ENCODE data around the gene ZBTB7C. TPM values are rescaled to one million over a fixed set of nuclear protein-coding genes. Genes with fewer than 3 reads are reported as not detected.

The ZBTB7C gene
- total RNA-seq, 1 experiment from 2014 or later, result 0.33 TPM

DNA sequence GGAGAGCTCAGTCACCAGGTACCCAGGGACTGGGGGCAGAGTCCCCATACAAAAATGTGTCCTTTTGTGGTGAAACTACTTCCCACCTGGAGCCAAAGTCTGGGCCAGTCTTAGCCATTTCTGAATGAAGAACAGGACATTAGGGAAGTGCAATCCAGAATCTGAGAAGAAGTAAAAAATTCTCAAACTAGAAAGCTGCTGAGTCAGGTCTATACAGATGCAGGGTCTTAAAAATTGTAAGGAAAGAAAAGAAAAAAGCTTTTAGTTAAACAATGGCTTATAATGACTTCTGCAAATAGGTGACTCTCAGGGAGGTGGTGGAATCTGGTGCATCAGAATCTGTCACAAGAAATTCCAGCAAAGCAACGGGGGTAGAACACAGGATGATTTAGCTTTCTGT is 13.5 kb downstream of the ZBTB7C start:
- Mint-ChIP-seq H3K4me1 (peaks cover 25 to 29% of the 10 kb centered on the region in 2 experiments), H3K4me3 (no peak overlapping the region), H3K27me3 (ENCODE audit: low read depth) (peaks cover 30% of the 10 kb centered on the region), H3K36me3 (ENCODE audit: insufficient read depth in 1 of 3, low read depth in 3 of 3) (no peaks in the 10 kb centered on the region), H3K27ac (no peak overlapping the region), H3K9me3 (no peaks in the 10 kb centered on the region)
- WGBS (ENCODE audit: extremely low coverage, insufficient read length, low lambda C conversion rate), result no CpG with 5 or more reads among the region's 1 CpG
- Histone ChIP-seq H3K23ac (ENCODE audit: insufficient read length, low read depth, low read length) (no peak overlapping the region), H4K8ac (replicated peaks; ENCODE audit: insufficient read length, low read depth, low read length) (no peak overlapping the region), H3K23me2 (ENCODE audit: insufficient read length, low read depth, low read length, poor library complexity, severe bottlenecking) (no peaks in the 10 kb centered on the region), H2AFZ (ENCODE audit: low read length) (no peak overlapping the region), H3K27me3 (ENCODE audit: insufficient read depth, low read length) (no peaks in the 10 kb centered on the region), H3K27ac (ENCODE audit: insufficient read length, low read depth, low read length) (no peak overlapping the region), H2BK20ac (ENCODE audit: low read depth, low read length, poor library complexity, severe bottlenecking) (no peak overlapping the region), H4K20me1 (ENCODE audit: control insufficient read depth, insufficient read depth, insufficient read length) (no peaks in the 10 kb centered on the region), H3K4ac (ENCODE audit: low read depth, low read length) (no peak overlapping the region), H3K56ac (ENCODE audit: insufficient read length, low read depth, low read length) (no peak overlapping the region), H3K14ac (ENCODE audit: insufficient read depth, low read length) (no peak overlapping the region), H2AK5ac (ENCODE audit: insufficient read length, low read length) (no peak overlapping the region), H2BK15ac (ENCODE audit: low read depth, low read length) (no peak overlapping the region), H3K79me1 (ENCODE audit: insufficient read depth, low read depth, low read length, poor library complexity, severe bottlenecking) (no peaks in the 10 kb centered on the region), H4K91ac (ENCODE audit: insufficient read length, low read depth, low read length) (no peak overlapping the region), H3K9ac (ENCODE audit: extremely low read depth, insufficient read length, low read length) (no peak overlapping the region), H3K4me2 (ENCODE audit: insufficient read depth, insufficient read length, low read length) (no peak overlapping the region), H3T11ph (ENCODE audit: low read length) (no peak overlapping the region), H2BK12ac (ENCODE audit: insufficient read length, low read depth, low read length) (no peak overlapping the region), H2BK120ac (ENCODE audit: low read depth, low read length, poor library complexity, severe bottlenecking) (no peak overlapping the region), H3K18ac (ENCODE audit: insufficient read length, low read depth, low read length) (no peak overlapping the region), H3K4me1 (ENCODE audit: insufficient read depth, low read length) (no peaks in the 10 kb centered on the region), H4K5ac (ENCODE audit: insufficient read length, low read depth, low read length) (no peak overlapping the region), H2BK5ac (ENCODE audit: insufficient read length, low read length) (no peak overlapping the region), H3K9me3 (ENCODE audit: control insufficient read depth, low read depth, low read length) (no peaks in the 10 kb centered on the region), H3K79me2 (ENCODE audit: insufficient read depth, low read length) (no peaks in the 10 kb centered on the region)
- TF ChIP-seq, protein P1, sequence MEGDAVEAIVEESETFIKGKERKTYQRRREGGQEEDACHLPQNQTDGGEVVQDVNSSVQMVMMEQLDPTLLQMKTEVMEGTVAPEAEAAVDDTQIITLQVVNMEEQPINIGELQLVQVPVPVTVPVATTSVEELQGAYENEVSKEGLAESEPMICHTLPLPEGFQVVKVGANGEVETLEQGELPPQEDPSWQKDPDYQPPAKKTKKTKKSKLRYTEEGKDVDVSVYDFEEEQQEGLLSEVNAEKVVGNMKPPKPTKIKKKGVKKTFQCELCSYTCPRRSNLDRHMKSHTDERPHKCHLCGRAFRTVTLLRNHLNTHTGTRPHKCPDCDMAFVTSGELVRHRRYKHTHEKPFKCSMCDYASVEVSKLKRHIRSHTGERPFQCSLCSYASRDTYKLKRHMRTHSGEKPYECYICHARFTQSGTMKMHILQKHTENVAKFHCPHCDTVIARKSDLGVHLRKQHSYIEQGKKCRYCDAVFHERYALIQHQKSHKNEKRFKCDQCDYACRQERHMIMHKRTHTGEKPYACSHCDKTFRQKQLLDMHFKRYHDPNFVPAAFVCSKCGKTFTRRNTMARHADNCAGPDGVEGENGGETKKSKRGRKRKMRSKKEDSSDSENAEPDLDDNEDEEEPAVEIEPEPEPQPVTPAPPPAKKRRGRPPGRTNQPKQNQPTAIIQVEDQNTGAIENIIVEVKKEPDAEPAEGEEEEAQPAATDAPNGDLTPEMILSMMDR (conservative IDR thresholded peaks at IDR 0.05), result no peak
- no peak for DNase-seq

Data from H9 (cell line).